Activated T-helper 17 cell treated with anti-CD3 and anti-CD28 coated beads, Interleukin-2, amount 50 U/mL, for 72 hours (primary cell): Measurements from ENCODE around the gene GBX2. TPM values are rescaled to one million over a fixed set of nuclear protein-coding genes. Genes with fewer than 3 reads are reported as not detected.

Experiments
- ATAC-seq: fragments of 150-1000 bp; cut with Tn5 transposase; replicated peaks from 2 replicates; pipeline ENCODE4 v1.10.0; 2021; ENCODE audit warnings: mild to moderate bottlenecking, moderate library complexity
- H3K27ac Mint-ChIP-seq: one replicate; pipeline ENCODE4 v1.8.0; 2022; ENCODE audit warnings: mixed read lengths
- H3K27me3 Mint-ChIP-seq: one replicate; pipeline ENCODE4 v1.8.0; 2022; ENCODE audit warnings: mixed read lengths
- H3K36me3 Mint-ChIP-seq: one replicate; pipeline ENCODE4 v1.8.0; 2022; ENCODE audit warnings: low read depth, mild to moderate bottlenecking, mixed read lengths
- H3K4me1 Mint-ChIP-seq: one replicate; pipeline ENCODE4 v1.8.0; 2022; ENCODE audit warnings: mixed read lengths
- H3K4me3 Mint-ChIP-seq: one replicate; pipeline ENCODE4 v1.8.0; 2022; ENCODE audit warnings: mild to moderate bottlenecking, mixed read lengths
- H3K9me3 Mint-ChIP-seq: one replicate; pipeline ENCODE4 v1.8.0; 2022; ENCODE audit warnings: mixed read lengths
- total RNA-seq, 2 donors: library from RNA; stranded (reverse); gene quantifications; one replicate each; pipeline ENCODE4 v1.2.3, GENCODE V29; 2022

The GBX2 gene
- total RNA-seq, 2 donors from 2014 or later: not detected

GRCh38 chr2:236129935-236130334, 38.3 kb downstream of the GBX2 start:
- Mint-ChIP-seq H3K27ac (no peak overlapping the region), H3K4me1 (no peaks in the 10 kb centered on the region), H3K27me3 (no peaks in the 10 kb centered on the region), H3K9me3 (no peaks in the 10 kb centered on the region), H3K36me3 (no peaks in the 10 kb centered on the region), H3K4me3 (no peak overlapping the region)
- no peak for ATAC-seq

- Mint-ChIP-seq H3K4me1 (no peaks in the 10 kb centered on the region), H3K36me3 (no peaks in the 10 kb centered on the region), H3K4me3 (no peak overlapping the region), H3K27ac (no peak overlapping the region), H3K9me3 (no peaks in the 10 kb centered on the region), H3K27me3 (no peaks in the 10 kb centered on the region)
- no peak for ATAC-seq
Measured at GRCh38 chr2:236128321-236128720, 39.9 kb downstream of the GBX2 start.

GRCh38 chr2:236127010-236127409, 41.2 kb downstream of the GBX2 start:
- no peaks in the 10 kb centered on the region for H3K9me3 Mint-ChIP-seq
- H3K4me3 Mint-ChIP-seq: no peak overlapping the region
- no peaks in the 10 kb centered on the region for H3K36me3 Mint-ChIP-seq

GRCh38 chr2:236125541-236125940, 42.6 kb downstream of the GBX2 start:
- Mint-ChIP-seq H3K36me3 (no peaks in the 10 kb centered on the region), H3K27ac (no peak overlapping the region), H3K27me3 (no peaks in the 10 kb centered on the region), H3K4me3 (no peak overlapping the region), H3K9me3 (no peaks in the 10 kb centered on the region), H3K4me1 (no peaks in the 10 kb centered on the region)
- ATAC-seq: no peak

More at GRCh38 chr2:236127010-236127409, 41.2 kb downstream of the GBX2 start:
- H3K27me3 Mint-ChIP-seq: no peaks in the 10 kb centered on the region
- H3K27ac Mint-ChIP-seq: no peak overlapping the region
- ATAC-seq: no peak
- no peaks in the 10 kb centered on the region for H3K4me1 Mint-ChIP-seq

GRCh38 chr2:236124182-236124893, 43.8 kb downstream of the GBX2 start:
- Mint-ChIP-seq H3K36me3 (no peaks in the 10 kb centered on the region), H3K4me1 (no peaks in the 10 kb centered on the region), H3K9me3 (no peaks in the 10 kb centered on the region), H3K27me3 (no peaks in the 10 kb centered on the region), H3K4me3 (no peak overlapping the region), H3K27ac (no peak overlapping the region)
- ATAC-seq: no peak

GRCh38 chr2:236123716-236124115, 44.5 kb downstream of the GBX2 start:
- no peak overlapping the region for H3K27ac Mint-ChIP-seq
- ATAC-seq: no peak
- H3K9me3 Mint-ChIP-seq: no peaks in the 10 kb centered on the region
- H3K27me3 Mint-ChIP-seq: no peaks in the 10 kb centered on the region
- no peaks in the 10 kb centered on the region for H3K36me3 Mint-ChIP-seq
- no peak overlapping the region for H3K4me3 Mint-ChIP-seq
- H3K4me1 Mint-ChIP-seq: no peaks in the 10 kb centered on the region

GRCh38 chr2:236122236-236122635, 46.0 kb downstream of the GBX2 start:
- no peaks in the 10 kb centered on the region for H3K36me3 Mint-ChIP-seq
- no peaks in the 10 kb centered on the region for H3K9me3 Mint-ChIP-seq
- no peak overlapping the region for H3K27ac Mint-ChIP-seq
- H3K27me3 Mint-ChIP-seq: no peaks in the 10 kb centered on the region
- ATAC-seq: no peak
- H3K4me1 Mint-ChIP-seq: no peaks in the 10 kb centered on the region
- no peak overlapping the region for H3K4me3 Mint-ChIP-seq

GRCh38 chr2:236121546-236121945, 46.6 kb downstream of the GBX2 start:
- Mint-ChIP-seq H3K4me1 (no peaks in the 10 kb centered on the region), H3K36me3 (no peaks in the 10 kb centered on the region), H3K27ac (no peak overlapping the region), H3K27me3 (no peaks in the 10 kb centered on the region), H3K4me3 (no peak overlapping the region), H3K9me3 (no peaks in the 10 kb centered on the region)
- no peak for ATAC-seq

GRCh38 chr2:236120829-236121228, 47.4 kb downstream of the GBX2 start:
- Mint-ChIP-seq H3K27me3 (no peaks in the 10 kb centered on the region), H3K4me3 (no peak overlapping the region), H3K9me3 (no peaks in the 10 kb centered on the region), H3K36me3 (no peaks in the 10 kb centered on the region), H3K27ac (no peak overlapping the region), H3K4me1 (no peaks in the 10 kb centered on the region)
- no peak for ATAC-seq

- H3K4me3 Mint-ChIP-seq: no peak overlapping the region
- no peak overlapping the region for H3K27ac Mint-ChIP-seq
- H3K36me3 Mint-ChIP-seq: no peaks in the 10 kb centered on the region
- no peaks in the 10 kb centered on the region for H3K4me1 Mint-ChIP-seq
- no peaks in the 10 kb centered on the region for H3K9me3 Mint-ChIP-seq
- no peak for ATAC-seq
- H3K27me3 Mint-ChIP-seq: no peaks in the 10 kb centered on the region
Measured at GRCh38 chr2:236120141-236120601, 48.0 kb downstream of the GBX2 start.

GRCh38 chr2:236119476-236119875, 48.7 kb downstream of the GBX2 start:
- no peak for ATAC-seq
- Mint-ChIP-seq H3K27me3 (no peaks in the 10 kb centered on the region), H3K27ac (no peak overlapping the region), H3K4me1 (no peaks in the 10 kb centered on the region), H3K9me3 (no peaks in the 10 kb centered on the region), H3K4me3 (no peak overlapping the region), H3K36me3 (no peaks in the 10 kb centered on the region)

- Mint-ChIP-seq H3K4me3 (no peak overlapping the region), H3K36me3 (no peaks in the 10 kb centered on the region), H3K9me3 (no peaks in the 10 kb centered on the region), H3K27me3 (no peaks in the 10 kb centered on the region), H3K27ac (no peak overlapping the region), H3K4me1 (no peaks in the 10 kb centered on the region)
- no peak for ATAC-seq
Measured at GRCh38 chr2:236119003-236119402, 49.2 kb downstream of the GBX2 start.

GRCh38 chr2:236117861-236118269, 50.3 kb downstream of the GBX2 start:
- Mint-ChIP-seq H3K36me3 (no peaks in the 10 kb centered on the region), H3K9me3 (no peaks in the 10 kb centered on the region), H3K27me3 (peaks cover 1% of the 10 kb centered on the region), H3K4me1 (no peaks in the 10 kb centered on the region), H3K4me3 (no peak overlapping the region), H3K27ac (no peak overlapping the region)
- ATAC-seq: no peak

- H3K4me1 Mint-ChIP-seq: no peaks in the 10 kb centered on the region
- ATAC-seq: no peak
- H3K36me3 Mint-ChIP-seq: no peaks in the 10 kb centered on the region
- H3K27me3 Mint-ChIP-seq: peaks cover 2% of the 10 kb centered on the region
- no peak overlapping the region for H3K27ac Mint-ChIP-seq
- H3K4me3 Mint-ChIP-seq: no peak overlapping the region
- H3K9me3 Mint-ChIP-seq: no peaks in the 10 kb centered on the region
Measured at GRCh38 chr2:236117401-236117800, 50.8 kb downstream of the GBX2 start.
